ENCODE measurements around the gene PSMC1.

PSMC1 gene

DNA sequence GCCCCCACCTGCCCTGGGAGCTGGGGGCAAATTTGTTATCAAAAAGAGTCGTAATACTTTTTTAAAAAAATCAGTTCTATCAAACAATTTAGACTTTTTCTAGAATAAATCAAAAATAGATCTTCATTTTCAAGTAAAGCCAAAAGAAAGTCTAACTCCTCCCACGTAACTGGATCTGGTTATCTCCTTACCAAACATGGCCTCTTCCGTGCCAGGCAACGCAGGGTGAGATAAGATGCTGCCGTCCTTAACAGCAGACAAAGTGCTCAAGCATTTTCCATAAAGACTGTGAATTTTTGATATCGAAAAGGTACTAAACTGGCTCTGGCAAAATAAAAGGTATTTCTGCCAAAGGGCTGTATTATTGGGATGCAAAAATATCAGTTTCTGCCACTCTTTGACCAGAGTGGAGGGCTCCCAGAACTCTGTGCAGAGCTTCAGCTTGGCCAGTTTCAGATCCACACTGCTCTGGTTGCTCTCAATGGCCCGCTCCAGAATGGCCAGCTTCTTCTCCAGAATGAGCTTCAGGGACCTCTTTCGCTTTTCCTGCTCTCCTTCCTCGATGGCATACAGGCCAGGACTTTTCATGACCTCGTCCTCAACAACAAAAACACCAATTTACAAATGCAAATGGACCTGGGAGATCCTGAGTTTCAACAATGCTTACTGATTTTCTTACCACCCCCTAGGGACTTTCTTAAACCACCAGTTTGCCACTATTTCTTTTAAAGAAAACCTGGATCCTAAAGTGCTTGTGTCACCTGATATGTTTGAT is 46.4 kb downstream of the PSMC1 start:
- DNase-seq (ENCODE audit: low read depth), result no peak

DNA sequence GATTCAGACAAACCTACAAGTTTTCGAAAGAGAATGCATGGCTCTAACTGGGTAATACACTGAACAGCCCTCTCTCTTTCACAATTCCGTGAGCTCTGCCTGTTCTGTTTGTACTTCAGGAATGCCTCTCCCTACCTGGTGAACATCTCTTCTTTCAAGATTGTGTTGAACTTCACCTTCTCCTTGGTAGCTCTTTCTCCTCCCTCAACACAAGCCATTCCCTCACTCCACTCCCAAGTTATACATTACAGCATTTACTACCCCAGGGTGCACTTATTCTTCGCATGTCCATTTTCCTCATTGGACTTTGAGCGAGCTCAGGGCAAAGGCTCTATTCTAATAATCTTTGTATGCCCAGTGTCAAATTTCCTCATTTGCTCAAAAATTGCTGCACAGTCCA is 47.1 kb downstream of the PSMC1 start:
- no peak for DNase-seq (ENCODE audit: low read depth)

DNA sequence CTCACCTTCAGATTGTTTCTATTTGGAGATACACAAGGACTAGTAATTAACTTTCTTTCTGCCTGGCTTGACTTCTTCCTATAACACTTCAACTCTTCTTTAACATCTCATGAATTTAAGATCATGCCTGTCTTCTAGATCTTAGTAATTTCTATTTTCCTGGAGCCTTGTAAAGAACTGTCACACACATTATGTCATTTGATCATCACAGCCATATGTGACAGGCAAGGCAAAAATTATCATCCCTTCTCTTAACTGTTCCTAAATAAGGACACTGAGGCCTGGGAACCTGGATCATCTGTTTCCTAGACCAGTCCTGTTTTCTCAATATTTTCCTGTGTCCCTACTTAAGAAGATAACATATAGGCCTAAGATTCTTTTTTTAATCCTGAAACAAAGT is 48.1 kb downstream of the PSMC1 start:
- no peak for DNase-seq (ENCODE audit: low read depth)

- DNase-seq (ENCODE audit: low read depth), result no peak
Observed at GRCh38 chr14:90305176-90305601, 48.8 kb downstream of the PSMC1 start.

DNA sequence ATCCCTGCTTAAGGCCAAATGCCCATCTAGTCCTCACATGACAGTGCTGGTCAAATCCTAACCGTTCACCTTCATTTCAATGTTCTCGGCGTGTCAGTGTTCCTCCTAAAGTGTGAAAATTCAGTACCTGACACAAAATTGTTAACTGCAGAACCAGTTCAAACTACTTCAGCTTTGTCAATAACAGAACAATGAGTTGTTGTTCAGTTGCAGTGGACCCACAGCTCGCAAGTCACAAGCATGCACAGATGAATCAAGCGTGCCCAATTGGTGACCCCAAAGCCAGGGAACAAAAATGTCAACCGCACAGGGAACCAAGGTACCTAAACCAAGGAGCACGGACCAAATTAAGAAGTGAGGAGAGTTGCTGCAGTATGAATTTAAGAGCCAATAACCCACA is 52.2 kb downstream of the PSMC1 start:
- DNase-seq (ENCODE audit: low read depth), result no peak

GRCh38 chr14:90317286-90317685 is 60.9 kb downstream of the PSMC1 start:
- DNase-seq (ENCODE audit: low read depth), result no peak

DNA sequence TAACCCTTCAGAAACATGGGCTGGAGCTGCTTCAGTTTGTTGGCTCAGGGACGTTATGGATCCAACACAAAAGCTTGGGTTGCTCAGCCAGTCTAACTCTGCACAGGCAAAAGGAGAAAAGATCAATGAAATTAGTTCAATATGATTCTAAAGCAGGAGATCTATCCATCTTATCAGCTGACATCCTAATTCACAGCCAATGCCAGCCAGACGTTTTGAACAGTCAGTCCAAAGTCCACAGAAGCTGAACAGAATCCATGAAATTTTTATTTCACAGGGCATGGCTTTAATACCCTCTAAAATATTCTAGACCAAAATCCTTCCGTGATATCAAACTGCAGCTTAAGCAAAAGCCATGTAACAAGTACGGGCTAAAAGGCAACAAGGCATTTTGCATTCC is 61.7 kb downstream of the PSMC1 start:
- DNase-seq (ENCODE audit: low read depth), result no peak

DNA sequence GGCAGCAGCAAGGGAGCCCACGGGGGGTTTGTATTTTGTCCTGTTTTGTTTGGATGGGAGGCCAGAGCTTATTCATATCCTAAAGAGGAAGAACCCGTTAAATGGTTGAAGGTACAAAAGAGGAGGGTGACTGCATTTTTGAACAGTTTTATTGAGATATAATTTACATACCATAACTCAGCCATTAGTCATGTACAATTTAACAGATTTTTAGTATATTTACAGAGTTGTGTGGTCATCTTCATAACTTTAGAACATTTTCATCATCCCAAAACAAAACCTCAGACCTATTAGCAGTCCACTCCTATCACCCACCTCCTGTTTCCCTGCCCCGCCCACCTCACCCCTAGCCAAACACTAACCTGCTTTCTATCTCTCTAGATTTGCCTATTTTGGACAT is 62.8 kb downstream of the PSMC1 start:
- DNase-seq (ENCODE audit: low read depth), result no peak

DNA sequence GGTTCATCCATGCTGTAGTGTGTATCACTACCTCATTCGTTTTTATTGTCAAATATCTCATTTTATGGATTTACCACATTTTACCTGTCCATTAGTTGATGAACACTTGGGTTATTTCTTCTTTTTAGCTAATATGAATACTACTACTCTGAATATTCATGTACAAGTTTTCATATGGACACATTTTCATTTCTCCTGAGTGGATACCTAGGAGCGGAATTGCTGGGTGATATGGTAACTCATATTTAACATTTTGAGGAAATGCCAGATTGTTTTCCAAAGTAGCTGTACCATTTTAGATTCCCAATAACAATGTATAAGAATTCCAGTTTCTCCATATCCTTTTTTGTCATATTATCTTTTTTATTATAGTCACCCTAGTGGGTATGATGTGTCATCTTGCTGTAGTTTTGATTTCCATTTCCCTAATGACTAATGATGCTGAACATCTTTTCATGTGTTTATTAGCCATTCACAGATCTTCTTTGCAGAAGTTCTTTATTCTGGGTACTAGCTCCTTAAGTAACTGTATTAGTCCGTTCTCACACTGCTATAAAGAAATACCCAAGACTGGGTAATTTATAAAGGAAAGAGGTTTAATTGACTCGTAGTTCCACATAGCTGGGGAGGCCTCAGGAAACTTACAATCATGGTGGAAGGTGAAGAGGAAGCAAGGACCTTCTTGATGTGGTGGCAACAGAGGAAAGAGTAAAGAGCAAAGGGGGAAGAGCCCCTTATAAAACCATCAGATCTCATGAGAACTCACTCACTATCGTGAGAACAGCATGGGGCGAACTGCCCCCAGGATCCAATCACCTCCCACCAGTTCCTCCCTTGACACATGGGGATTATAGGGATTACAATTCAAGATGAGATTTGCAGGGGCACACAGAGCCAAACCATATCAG is 63.5 kb downstream of the PSMC1 start:
- no peak for DNase-seq (ENCODE audit: low read depth)

- DNase-seq (ENCODE audit: low read depth), result no peak
Observed at GRCh38 chr14:90321891-90322290, 65.5 kb downstream of the PSMC1 start.

Data from T-helper 22 cell (primary cell).